SK-N-MC (cell line): ENCODE data around the gene TBL1XR1.

Experiments used
- DNase-seq: peaks from one replicate; pipeline ENCODE4 v3.0.0-alpha.2; 2011; ENCODE audit warnings: low read depth, low spot score
- H3K27ac ChIP-seq: fragments of 200-600 bp; sonication (generic); 2 replicates; pipeline ENCODE4 v1.5.1; 2016; ENCODE audit warnings: mixed run types
- H3K36me3 ChIP-seq: fragments of 200-600 bp; sonication (generic); 2 replicates; pipeline ENCODE4 v1.6.1; 2017; ENCODE audit warnings: antibody characterized with exemption, low read length, mixed read lengths; ENCODE audit not compliant: insufficient read depth
- H3K4me3 ChIP-seq: fragments of 200-600 bp; sonication (generic); 2 replicates; pipeline ENCODE4 v1.5.1; 2016
- H3K9ac ChIP-seq: fragments of 200-600 bp; sonication (generic); 2 replicates; pipeline ENCODE4 v1.8.0; 2017; ENCODE audit warnings: mixed run types, mixed read lengths; ENCODE audit not compliant: insufficient read length
- H3K9me3 ChIP-seq: fragments of 200-600 bp; sonication (generic); 2 replicates; pipeline ENCODE4 v1.6.1; 2017; ENCODE audit warnings: low read depth, mild to moderate bottlenecking, antibody characterized with exemption, low read length, moderate library complexity, mixed read lengths
- EZH2 ChIP-seq: fragments of 200-600 bp; sonication (generic); IDR thresholded peaks from one replicate; pipeline ENCODE4 v1.6.1; 2017; ENCODE audit warnings: antibody characterized with exemption
- FOXP2 ChIP-seq: optimal IDR thresholded peaks from 2 replicates; pipeline ENCODE3; 2011; ENCODE audit warnings: mild to moderate bottlenecking, moderate library complexity; ENCODE audit not compliant: insufficient read depth; ENCODE audit errors: extremely low read length, control extremely low read depth
- POLR2AphosphoS5 ChIP-seq: IDR thresholded peaks from 2 replicates; pipeline ENCODE4 v1.6.1; 2012; ENCODE audit warnings: mild to moderate bottlenecking, low read depth, low read length, borderline replicate concordance

TBL1XR1 gene

DNA sequence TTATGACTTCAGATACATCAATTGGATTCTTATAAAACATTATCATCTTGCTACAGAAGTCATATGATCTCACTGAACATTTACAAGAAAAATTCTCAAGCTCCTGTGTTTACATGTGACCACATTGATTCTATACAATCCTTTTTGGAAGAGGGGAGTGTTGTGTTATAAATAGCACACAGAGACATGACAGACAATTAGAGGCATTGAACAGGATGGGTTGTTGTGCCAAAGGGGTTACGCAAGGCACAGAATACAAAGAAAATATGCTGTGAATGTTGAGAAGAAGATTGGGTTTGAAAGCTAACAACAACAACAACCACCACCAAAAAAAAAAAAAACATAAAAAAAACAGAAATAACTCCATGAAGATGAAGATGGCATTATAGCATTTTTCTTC, 32.5 kb upstream of the TBL1XR1 start:
- Histone ChIP-seq H3K27ac (no peak overlapping the region), H3K36me3 (no peaks in the 10 kb centered on the region), H3K4me3 (no peak overlapping the region), H3K9me3 (no peaks in the 10 kb centered on the region), H3K9ac (no peak overlapping the region)
- DNase-seq = no peak
- TF ChIP-seq EZH2 (no peak), FOXP2 (no peak), POLR2AphosphoS5 (no peak)

DNA sequence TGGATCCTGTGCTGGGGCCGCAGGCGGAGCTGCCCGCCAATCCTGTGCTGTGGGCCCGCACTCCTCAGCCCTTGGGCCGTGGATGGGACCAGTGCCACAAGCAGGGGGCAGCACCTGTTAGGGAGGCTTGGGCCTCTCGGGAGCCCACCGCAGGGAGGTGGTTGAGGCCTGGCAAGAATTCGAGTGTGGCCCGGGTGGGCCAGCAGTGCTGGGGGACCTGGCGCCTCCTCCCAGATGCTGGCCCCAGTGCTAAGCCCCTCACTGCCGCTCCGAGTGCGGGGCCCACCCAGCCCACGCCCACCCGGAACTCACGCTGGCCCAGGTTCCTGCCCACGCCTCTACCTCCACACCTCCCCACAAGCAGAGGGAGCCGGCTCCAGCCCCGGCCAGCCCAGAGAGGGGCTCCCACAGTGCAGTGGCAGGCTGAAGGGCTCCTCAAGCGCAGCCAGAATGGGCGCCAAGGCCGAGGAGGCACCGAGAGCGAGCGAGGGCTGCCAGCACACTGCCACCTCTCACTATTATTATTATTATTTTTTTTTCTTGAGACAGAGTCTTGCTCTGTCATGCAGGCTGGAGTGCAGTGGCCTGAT, 31.4 kb upstream of the TBL1XR1 start:
- no peaks in the 10 kb centered on the region for H3K9me3 ChIP-seq
- no peak for TF ChIP-seq EZH2
- no peak for TF ChIP-seq POLR2AphosphoS5
- no peak for TF ChIP-seq FOXP2
- H3K27ac ChIP-seq = no peak overlapping the region
- H3K36me3 ChIP-seq = no peaks in the 10 kb centered on the region
- H3K4me3 ChIP-seq = no peak overlapping the region
- no peak for DNase-seq
- H3K9ac ChIP-seq = no peak overlapping the region

DNA sequence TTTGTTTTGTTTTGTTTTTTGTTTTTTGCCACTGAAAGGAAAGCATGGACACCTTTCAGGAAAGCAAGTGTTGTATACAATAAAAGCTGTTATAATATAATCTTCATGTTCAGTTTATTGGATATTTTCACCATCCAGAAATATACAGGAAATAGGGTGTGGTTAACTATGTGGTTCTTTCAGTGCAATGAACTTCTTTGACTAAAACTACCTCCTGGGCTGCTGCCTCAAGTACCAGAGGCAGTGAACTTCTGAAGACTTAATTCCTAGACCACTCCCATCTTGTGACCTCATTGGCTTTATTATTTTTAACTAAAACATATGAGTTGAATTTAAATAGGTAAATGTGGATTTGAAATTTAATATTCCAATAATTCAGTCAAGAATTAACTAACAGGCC, 27.1 kb upstream of the TBL1XR1 start:
- Histone ChIP-seq H3K9ac (no peak overlapping the region), H3K36me3 (no peaks in the 10 kb centered on the region), H3K4me3 (no peak overlapping the region), H3K27ac (no peak overlapping the region), H3K9me3 (no peaks in the 10 kb centered on the region)
- DNase-seq = no peak
- TF ChIP-seq POLR2AphosphoS5 (no peak), EZH2 (no peak), FOXP2 (no peak)

DNA sequence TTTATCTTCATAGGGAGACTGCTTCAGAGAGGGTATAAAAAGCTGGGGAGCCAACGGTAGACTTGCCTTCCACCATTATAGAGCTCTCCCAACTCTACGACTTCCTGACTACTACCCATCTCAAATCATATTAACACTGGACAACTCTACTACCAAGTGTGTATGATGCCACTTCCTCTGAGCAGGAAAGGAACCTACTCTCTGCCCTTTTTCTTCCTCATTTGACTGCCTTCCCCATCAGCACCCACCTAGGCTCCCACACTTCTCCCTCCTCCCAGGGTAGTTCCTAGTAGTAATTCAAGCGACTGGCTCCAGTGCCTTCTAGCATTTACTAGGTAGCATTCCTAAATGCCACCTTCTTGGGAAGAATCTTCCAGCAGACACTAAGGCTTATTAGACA, 24.5 kb upstream of the TBL1XR1 start:
- Histone ChIP-seq H3K9ac (no peak overlapping the region), H3K27ac (no peak overlapping the region), H3K36me3 (no peaks in the 10 kb centered on the region), H3K9me3 (no peaks in the 10 kb centered on the region), H3K4me3 (no peak overlapping the region)
- TF ChIP-seq EZH2 = no peak
- DNase-seq = no peak

DNA sequence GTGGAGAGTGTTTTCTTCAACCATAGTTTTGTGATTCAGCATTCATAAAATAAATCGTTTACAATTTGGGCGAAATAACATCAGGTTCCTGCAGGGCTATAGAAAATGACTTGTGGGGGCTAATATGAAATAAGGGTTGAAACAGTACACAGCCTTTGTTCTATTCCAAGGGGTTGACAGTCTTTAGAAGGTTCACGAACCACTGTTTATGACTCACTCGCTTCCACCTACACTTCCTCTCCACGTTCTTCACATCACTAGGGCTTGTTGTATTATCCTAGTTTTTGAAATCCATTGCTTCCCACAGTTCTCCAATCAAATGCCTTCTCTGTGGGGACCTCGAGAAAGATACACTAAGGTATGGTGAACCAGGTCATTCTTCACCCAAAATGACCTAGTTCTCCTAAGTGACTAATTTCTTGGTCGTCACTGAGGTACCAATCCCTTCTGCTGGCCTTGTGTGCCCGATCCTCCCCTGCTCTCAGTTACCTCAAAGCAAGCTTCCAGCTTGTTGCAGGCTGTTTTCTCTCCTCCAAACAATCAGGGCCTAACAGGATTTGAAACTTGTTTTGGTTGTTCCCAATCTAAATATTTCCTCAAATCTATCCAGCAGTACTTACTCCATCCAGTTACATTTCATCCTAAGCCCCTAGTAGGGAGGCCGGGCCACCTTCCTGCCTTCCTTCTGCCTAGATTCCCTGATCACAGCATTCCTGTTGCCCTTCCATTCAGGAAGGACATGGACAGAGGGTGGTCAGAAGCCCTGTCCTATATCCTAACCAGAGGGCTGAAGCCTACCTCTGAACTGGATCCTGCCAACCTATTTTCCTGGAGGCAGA, 23.1 kb upstream of the TBL1XR1 start:
- no peak for DNase-seq
- H3K4me3 ChIP-seq = no peak overlapping the region

DNA sequence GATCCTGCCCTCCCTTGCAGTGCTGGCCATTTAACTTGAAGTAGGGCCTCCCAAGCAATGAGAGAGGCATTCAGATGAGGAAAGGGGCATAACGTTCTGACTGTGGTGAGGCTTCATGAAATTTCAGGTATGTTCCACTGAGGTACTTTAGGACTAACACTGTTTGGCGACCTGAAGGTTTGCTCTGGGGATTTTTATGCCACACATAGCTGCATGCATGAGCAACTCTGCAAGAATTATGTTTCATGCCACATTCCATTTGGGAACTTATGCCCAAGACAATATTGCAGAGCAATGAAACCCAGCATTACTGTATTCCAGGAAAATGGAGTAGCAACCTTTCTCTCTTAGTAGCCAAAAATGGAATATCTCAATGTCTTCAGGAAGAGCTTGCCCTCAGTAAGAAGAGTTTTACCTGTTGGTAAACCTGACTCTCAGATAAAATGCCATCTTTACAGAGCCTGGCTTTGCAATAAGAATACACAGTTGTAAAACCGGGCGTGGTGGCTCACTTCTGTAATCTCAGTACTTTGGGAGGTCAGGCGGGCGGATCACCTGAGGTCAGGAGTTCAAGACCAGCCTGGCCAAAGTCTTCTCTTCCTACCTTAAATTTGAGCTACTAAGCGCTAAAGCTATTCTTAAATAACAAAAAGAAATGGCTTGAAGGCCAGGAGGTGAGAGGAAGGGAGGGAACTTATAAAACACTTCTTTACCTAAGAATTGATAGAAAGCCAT, 16.7 kb upstream of the TBL1XR1 start:
- no peaks in the 10 kb centered on the region for H3K36me3 ChIP-seq
- H3K27ac ChIP-seq = no peak overlapping the region
- no peak overlapping the region for H3K4me3 ChIP-seq
- no peaks in the 10 kb centered on the region for H3K9me3 ChIP-seq
- no peak for DNase-seq
- no peak overlapping the region for H3K9ac ChIP-seq
- TF ChIP-seq EZH2 (no peak), FOXP2 (no peak), POLR2AphosphoS5 (no peak)

More for the DNA sequence above, 23.1 kb upstream of the TBL1XR1 start:
- H3K36me3 ChIP-seq = no peaks in the 10 kb centered on the region
- no peaks in the 10 kb centered on the region for H3K9me3 ChIP-seq
- TF ChIP-seq EZH2 = no peak
- TF ChIP-seq POLR2AphosphoS5 = no peak
- TF ChIP-seq FOXP2 = no peak
- H3K9ac ChIP-seq = no peak overlapping the region
- H3K27ac ChIP-seq = no peak overlapping the region

DNA sequence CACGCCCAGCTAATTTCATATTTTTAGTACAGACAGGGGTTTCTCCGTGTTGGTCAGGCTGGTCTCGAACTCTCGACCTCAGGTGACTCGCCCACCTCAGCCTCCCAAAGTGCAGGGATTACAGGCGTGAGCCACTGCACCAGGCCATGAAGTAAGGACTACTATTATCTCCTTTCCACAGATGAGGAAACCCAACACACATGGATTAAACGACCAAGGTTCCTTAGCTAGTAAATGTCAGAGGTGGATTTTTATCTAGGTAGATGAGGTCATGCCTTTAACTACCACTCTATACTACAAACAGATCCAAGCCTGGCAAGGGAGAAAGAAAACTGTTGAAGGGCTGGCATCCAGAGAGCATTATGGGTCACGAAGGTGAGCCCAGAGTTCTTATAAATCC, 15.5 kb upstream of the TBL1XR1 start:
- no peaks in the 10 kb centered on the region for H3K36me3 ChIP-seq
- no peaks in the 10 kb centered on the region for H3K9me3 ChIP-seq
- no peak for DNase-seq
- H3K4me3 ChIP-seq = no peak overlapping the region
- H3K27ac ChIP-seq = no peak overlapping the region
- TF ChIP-seq EZH2 (no peak), POLR2AphosphoS5 (no peak), FOXP2 (no peak)
- no peak overlapping the region for H3K9ac ChIP-seq

DNA sequence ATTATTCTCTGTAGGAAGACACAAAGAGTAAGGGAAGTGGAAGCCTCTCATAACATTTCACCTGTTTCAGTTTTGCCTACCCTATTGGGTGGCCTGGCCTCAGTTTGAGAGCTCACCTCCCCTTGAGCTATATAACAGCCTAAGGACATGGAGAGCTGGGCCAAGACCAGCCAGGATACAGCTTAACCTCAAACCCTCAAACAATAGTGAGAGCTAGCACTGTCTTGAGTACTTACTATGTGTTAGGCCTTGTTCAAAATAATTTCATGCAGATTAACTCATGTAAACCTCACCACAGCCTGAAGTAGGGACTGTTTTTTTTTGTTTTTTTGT, 15.0 kb upstream of the TBL1XR1 start:
- Histone ChIP-seq H3K36me3 (no peaks in the 10 kb centered on the region), H3K27ac (no peak overlapping the region), H3K9ac (no peak overlapping the region), H3K4me3 (no peak overlapping the region), H3K9me3 (no peaks in the 10 kb centered on the region)
- TF ChIP-seq FOXP2 = no peak
- no peak for TF ChIP-seq EZH2
- no peak for TF ChIP-seq POLR2AphosphoS5
- no peak for DNase-seq
